ENCODE measurements around the gene FAM20B. TPM values are rescaled to one million over a fixed set of nuclear protein-coding genes. Genes with fewer than 3 reads are reported as not detected.
A peak's percentile ranks its signal among the peaks of the same experiment; 100 is the strongest.

Gene FAM20B
- total RNA-seq, 1 donor from 2014 or later = 33.8 TPM

DNA sequence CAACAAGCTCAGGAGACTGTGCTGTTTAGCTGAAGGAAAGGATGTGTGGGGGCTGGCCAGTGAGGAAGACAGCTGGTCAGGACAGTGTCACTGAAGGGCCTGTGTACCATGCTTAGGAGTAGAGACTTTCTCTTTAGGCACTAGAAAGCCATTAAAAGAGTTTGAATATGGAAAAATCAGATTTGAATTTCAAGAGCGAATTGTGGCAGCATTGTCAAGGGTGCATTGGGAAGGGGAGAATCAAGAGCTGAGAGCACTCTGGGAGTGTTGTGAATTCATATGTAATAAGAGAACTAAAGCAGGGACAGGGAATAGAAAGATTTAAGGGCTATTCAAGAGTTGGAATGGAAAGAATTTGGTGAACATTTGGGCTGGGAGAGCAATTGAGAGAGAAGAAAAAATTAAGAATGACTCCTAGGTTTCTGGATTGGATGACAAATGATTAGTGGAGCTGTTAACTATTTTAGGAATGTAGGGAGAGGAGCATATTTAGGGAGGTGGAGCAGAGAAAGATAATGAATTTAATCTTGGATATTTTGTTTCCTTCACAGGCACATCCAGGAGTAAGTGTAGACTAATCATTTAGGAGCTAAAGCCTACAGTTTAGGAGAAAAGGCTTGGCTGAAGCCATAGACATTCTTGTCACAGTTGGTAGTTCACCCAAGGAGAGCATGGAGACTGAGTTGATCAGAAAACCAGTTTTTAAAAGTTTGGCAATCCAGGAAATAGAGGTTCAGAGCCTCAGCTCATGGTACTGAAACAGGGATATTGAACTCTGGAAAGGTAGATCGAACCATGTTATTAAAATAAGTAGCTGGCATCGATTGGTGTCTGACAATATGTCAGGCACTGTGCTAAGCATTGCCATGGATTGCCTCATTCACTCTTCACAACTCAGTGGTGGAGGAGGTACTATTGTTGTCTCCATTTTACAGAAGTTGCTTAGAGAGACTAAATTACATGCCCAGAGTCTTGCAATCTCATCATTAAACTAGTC lies 33.1 kb downstream of the FAM20B start:
- no peak overlapping the region for H3K4me2 ChIP-seq
- H3K9ac ChIP-seq = no peak overlapping the region
- TF ChIP-seq, protein P1, sequence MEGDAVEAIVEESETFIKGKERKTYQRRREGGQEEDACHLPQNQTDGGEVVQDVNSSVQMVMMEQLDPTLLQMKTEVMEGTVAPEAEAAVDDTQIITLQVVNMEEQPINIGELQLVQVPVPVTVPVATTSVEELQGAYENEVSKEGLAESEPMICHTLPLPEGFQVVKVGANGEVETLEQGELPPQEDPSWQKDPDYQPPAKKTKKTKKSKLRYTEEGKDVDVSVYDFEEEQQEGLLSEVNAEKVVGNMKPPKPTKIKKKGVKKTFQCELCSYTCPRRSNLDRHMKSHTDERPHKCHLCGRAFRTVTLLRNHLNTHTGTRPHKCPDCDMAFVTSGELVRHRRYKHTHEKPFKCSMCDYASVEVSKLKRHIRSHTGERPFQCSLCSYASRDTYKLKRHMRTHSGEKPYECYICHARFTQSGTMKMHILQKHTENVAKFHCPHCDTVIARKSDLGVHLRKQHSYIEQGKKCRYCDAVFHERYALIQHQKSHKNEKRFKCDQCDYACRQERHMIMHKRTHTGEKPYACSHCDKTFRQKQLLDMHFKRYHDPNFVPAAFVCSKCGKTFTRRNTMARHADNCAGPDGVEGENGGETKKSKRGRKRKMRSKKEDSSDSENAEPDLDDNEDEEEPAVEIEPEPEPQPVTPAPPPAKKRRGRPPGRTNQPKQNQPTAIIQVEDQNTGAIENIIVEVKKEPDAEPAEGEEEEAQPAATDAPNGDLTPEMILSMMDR (IDR thresholded peaks at IDR 0.05) = no peak
- TF ChIP-seq EZH2 (IDR thresholded peaks at IDR 0.05) = no peak
- TF ChIP-seq EZH2phosphoT487 (IDR thresholded peaks at IDR 0.05) = no peak

DNA sequence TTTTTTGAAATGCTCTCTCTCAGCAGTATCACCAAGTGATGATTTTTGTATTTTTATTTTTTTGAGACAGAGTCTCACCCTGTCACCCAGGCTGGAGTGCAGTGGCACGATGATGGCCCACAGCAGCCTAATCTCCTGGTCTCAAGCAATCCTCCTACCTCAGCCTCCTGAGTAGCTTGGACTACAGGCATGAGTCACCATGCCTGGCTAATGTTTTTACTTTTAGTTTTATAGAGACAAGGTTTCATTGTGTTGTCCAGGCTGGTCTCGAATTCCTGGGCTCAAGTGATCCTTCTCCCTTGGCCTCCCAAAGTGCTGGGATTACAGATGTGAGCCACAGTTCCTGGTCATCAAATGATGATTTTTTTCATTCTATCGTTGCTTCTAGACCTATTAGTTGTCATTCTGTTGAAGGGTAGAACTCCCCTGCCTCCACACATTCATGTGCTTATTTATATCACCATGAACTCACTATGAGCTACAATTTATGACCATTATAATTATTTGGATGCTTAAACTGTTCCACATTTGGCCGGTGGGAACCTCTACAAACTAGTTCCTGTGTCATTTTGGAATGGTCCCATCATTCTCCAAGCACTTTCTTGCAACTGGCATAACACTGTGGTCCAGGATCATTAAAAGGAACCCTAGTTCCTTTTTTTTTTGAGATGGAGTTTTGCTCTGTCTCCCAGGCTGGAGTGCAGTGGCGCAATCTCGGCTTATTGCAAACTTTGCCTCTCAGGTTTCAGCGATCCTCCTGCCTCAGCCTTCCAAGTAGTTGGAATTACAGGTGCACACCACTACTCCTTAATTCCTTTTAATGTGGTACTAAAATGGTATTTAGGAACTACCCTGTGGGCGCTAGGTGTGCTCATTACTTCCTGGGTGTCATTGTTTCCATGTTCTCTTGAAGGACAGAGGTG lies 35.9 kb downstream of the FAM20B start:
- Histone ChIP-seq H3K9me3 (ENCODE audit: low read depth) (no peaks in the 10 kb centered on the region), H3K4me3 (no peak overlapping the region), H2AFZ (replicated peaks) (no peak overlapping the region), H4K20me1 (ENCODE audit: low read depth) (no peaks in the 10 kb centered on the region), H3K27ac (no peak overlapping the region), H3K79me2 (ENCODE audit: low read depth) (no peaks in the 10 kb centered on the region), H3K9ac (no peak overlapping the region), H3K36me3 (no peaks in the 10 kb centered on the region), H3K4me2 (no peak overlapping the region), H3K4me1 (no peaks in the 10 kb centered on the region), H3K27me3 (no peaks in the 10 kb centered on the region), H3F3A (ENCODE audit: low read depth) (no peaks in the 10 kb centered on the region)
- Mint-ChIP-seq H3K4me1 (peaks cover 8% of the 10 kb centered on the region), H3K4me3 (no peak overlapping the region), H3K27ac (no peak overlapping the region), H3K27me3 (ENCODE audit: insufficient read depth, low read depth) (no peaks in the 10 kb centered on the region), H3K9me3 (peaks cover 3% of the 10 kb centered on the region), H3K36me3 (peaks cover 36% of the 10 kb centered on the region)
- TF ChIP-seq, protein P1 (IDR thresholded peaks at IDR 0.05) = no peak
- TF ChIP-seq EZH2phosphoT487 (IDR thresholded peaks at IDR 0.05) (no peak), EZH2 (IDR thresholded peaks at IDR 0.05) (no peak)
- DNase-seq (ENCODE audit: low spot score) = no peak

More for the DNA sequence above, 33.1 kb downstream of the FAM20B start:
- H3F3A ChIP-seq (ENCODE audit: low read depth) = no peaks in the 10 kb centered on the region
- H3K36me3 ChIP-seq = no peaks in the 10 kb centered on the region
- Mint-ChIP-seq H3K27me3 (ENCODE audit: insufficient read depth, low read depth) (no peaks in the 10 kb centered on the region), H3K4me3 (no peak overlapping the region), H3K27ac (no peak overlapping the region), H3K36me3 (peaks cover 46% of the 10 kb centered on the region), H3K9me3 (peaks cover 6% of the 10 kb centered on the region), H3K4me1 (no peaks in the 10 kb centered on the region)
- no peaks in the 10 kb centered on the region for H4K20me1 ChIP-seq (ENCODE audit: low read depth)
- H3K4me1 ChIP-seq = no peaks in the 10 kb centered on the region
- DNase-seq (ENCODE audit: low spot score) = no peak
- H3K4me3 ChIP-seq = no peak overlapping the region
- no peaks in the 10 kb centered on the region for H3K79me2 ChIP-seq (ENCODE audit: low read depth)
- no peak overlapping the region for H3K27ac ChIP-seq
- H3K9me3 ChIP-seq (ENCODE audit: low read depth) = no peaks in the 10 kb centered on the region
- no peaks in the 10 kb centered on the region for H3K27me3 ChIP-seq
- no peak overlapping the region for H2AFZ ChIP-seq (replicated peaks)

DNA sequence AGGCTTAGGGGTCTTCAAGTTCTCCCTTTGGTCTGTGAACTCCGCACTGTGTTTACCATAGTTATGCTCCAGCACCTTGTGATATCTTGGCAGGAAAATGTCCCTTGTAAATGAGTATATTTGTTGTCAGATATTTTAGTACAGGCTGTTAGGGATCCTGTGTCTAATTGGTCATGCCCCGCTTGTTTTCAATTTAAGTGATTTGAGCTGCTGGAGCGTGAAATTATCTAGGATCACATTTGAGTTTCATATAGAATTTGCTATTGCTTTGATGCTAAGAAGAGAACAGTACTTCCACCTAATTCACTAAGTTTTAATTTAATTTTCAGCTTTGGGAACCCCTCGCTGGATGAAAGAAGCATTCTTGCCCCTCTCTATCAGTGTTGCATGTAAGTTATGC lies 40.8 kb downstream of the FAM20B start:
- H3K9me3 ChIP-seq (ENCODE audit: low read depth) = no peaks in the 10 kb centered on the region
- no peaks in the 10 kb centered on the region for H3K79me2 ChIP-seq (ENCODE audit: low read depth)
- H3K9me3 Mint-ChIP-seq = no peaks in the 10 kb centered on the region
- no peak overlapping the region for H3K4me2 ChIP-seq
- TF ChIP-seq, protein P1 (IDR thresholded peaks at IDR 0.05) = no peak
- no peak for TF ChIP-seq EZH2phosphoT487 (IDR thresholded peaks at IDR 0.05)
- TF ChIP-seq EZH2 (IDR thresholded peaks at IDR 0.05) = no peak
- no peaks in the 10 kb centered on the region for H4K20me1 ChIP-seq (ENCODE audit: low read depth)
- no peaks in the 10 kb centered on the region for H3K27me3 ChIP-seq
- H3K27me3 Mint-ChIP-seq (ENCODE audit: insufficient read depth, low read depth) = peaks cover 2% of the 10 kb centered on the region
- H3K4me3 ChIP-seq = no peak overlapping the region
- no peak overlapping the region for H3K4me3 Mint-ChIP-seq
- no peak overlapping the region for H2AFZ ChIP-seq (replicated peaks)
- H3K27ac ChIP-seq = no peak overlapping the region
- H3K9ac ChIP-seq = no peak overlapping the region
- H3K36me3 Mint-ChIP-seq = peaks cover 23% of the 10 kb centered on the region
- H3K4me1 Mint-ChIP-seq = peaks cover 11% of the 10 kb centered on the region
- H3K4me1 ChIP-seq = no peaks in the 10 kb centered on the region
- peak overlapping the region; percentile 37 for H3K27ac Mint-ChIP-seq
- no peak for DNase-seq (ENCODE audit: low spot score)
- no peaks in the 10 kb centered on the region for H3K36me3 ChIP-seq
- H3F3A ChIP-seq (ENCODE audit: low read depth) = no peaks in the 10 kb centered on the region
